GM13977 (cell line): ENCODE data around the gene ESPN.

Experiments used
- DNase-seq: peaks from one replicate; pipeline ENCODE4 v3.0.0; 2012; ENCODE audit warnings: low spot score
- in situ Hi-C: fragments of 300-500 bp; cut with MboI; formaldehyde crosslinking; loops from one replicate; pipeline ENCODE4 v1.12.0; 2022; ENCODE audit warnings: low sequenced_read_pairs, low pct_unique_long_range_greater_than_20kb, mixed read lengths, inconsistent platforms; ENCODE audit not compliant: unreplicated experiment
- TF ChIP-seq, protein P1 (sequence below): IDR thresholded peaks from 2 replicates; pipeline ENCODE4 v1.5.1; 2012; ENCODE audit warnings: mild to moderate bottlenecking, control low read depth; ENCODE audit not compliant: insufficient read depth; ENCODE audit errors: extremely low read depth, missing control alignments

ESPN gene

DNA sequence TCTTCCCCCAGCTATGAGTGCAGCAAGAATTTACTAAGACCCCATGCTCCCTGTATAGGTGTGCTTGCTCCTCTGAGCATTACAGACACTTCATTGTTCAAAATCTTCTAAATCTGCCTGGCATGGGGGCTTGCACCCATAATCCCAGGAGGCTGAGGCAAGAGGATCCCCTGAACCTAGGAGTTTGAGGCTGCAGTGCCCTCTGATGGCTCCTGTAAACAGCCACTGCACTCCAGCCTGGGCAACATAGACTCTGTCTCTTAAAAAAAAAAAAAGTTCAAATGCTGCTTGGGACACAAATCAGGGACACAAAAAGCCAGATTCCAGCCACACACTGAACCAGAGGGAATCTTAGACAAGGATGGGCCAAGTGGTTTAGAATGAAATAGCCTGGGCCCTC is 27.6 kb upstream of the ESPN start:
- no peak for DNase-seq
- in situ Hi-C loops = no loop called here

DNA sequence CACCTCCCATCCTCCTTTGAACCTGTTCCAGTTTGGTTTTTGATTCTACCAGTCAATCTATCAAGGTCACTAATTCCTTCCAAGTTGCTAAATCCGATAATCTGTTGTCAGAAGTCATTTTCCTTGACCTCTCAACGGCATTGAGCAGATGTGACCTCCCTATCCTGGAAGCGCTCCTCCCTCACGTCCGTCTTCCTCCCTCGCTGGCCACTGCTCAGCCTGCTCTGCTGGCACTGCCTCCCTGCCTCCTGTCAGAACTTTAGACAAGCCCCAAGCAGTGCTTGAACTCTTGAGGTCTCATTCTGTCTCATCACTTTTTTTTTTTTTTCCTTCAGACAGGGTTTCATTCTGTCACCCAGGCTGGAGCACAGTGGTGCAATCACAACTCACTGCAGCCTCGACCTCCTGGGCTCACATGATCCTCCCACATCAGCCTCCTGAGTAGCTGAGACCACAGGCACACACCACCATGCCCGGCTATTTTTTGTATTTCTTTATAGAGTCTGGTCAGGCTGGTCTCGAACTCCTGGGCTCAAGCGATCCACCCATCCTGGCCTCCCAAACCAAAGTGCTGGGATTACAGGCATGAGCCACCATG is 26.6 kb upstream of the ESPN start:
- no peak for DNase-seq
- in situ Hi-C loops = no loop called here
- TF ChIP-seq, protein P1, sequence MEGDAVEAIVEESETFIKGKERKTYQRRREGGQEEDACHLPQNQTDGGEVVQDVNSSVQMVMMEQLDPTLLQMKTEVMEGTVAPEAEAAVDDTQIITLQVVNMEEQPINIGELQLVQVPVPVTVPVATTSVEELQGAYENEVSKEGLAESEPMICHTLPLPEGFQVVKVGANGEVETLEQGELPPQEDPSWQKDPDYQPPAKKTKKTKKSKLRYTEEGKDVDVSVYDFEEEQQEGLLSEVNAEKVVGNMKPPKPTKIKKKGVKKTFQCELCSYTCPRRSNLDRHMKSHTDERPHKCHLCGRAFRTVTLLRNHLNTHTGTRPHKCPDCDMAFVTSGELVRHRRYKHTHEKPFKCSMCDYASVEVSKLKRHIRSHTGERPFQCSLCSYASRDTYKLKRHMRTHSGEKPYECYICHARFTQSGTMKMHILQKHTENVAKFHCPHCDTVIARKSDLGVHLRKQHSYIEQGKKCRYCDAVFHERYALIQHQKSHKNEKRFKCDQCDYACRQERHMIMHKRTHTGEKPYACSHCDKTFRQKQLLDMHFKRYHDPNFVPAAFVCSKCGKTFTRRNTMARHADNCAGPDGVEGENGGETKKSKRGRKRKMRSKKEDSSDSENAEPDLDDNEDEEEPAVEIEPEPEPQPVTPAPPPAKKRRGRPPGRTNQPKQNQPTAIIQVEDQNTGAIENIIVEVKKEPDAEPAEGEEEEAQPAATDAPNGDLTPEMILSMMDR = no peak

More for the DNA sequence above, 27.6 kb upstream of the ESPN start:
- TF ChIP-seq, protein P1 = peak; percentile 23

DNA sequence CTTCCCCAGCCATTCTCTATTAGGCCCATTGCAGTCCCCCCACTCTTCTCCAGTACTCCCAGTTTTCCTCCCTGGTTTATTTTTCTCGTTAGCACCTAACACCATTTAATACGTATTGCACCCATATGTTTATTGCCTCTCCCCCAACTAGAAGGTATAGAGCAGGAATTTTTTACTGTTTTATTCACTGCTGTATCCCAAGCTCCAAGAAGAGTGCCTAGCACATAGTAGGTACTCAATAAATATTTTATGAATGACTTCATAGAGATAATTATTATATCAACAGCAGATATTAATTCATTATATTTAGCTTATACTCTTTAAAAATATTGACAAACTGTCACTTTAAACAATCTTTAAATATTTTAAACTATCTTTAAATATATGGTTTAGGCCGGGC is 25.3 kb upstream of the ESPN start:
- no peak for DNase-seq
- TF ChIP-seq, protein P1 = no peak
- in situ Hi-C loops = no loop called here

- TF ChIP-seq, protein P1 = no peak
- no peak for DNase-seq
- in situ Hi-C loops = loop anchor here (10.0 kb wide), 1 partner anchor 157 kb away; the partner anchor contains the start of gene HES3
Measured at GRCh38 chr1:6401673-6402072, 22.9 kb upstream of the ESPN start.

- in situ Hi-C loops = loop anchor here (10.0 kb wide), 1 partner anchor 163 kb away; the partner anchor contains the start of gene HES3
- TF ChIP-seq, protein P1 = no peak
- no peak for DNase-seq
Measured at GRCh38 chr1:6408023-6408422, 16.6 kb upstream of the ESPN start.

DNA sequence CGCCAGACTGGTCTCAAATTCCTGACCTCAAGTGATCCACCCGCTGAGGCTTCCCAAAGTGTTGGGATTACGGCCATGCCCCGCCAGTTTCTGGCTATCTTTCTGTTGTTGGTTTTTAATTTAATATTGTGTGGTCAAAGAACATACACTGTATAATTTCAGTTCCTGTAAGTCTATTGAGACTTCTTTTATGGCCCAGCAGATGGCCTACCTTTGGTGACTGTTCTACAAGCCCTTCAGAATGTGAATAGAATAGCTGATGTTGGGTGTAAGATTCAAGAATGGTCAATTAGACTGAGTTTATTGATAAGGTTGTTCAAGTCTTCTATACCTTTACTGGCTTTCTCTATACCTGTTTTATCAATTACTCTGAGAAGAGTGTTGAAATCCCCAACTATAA is 15.5 kb upstream of the ESPN start:
- DNase-seq = no peak
- TF ChIP-seq, protein P1 = peak; percentile 16
- in situ Hi-C loops = loop anchor here (10.0 kb wide), 1 partner anchor 164 kb away; the partner anchor contains the start of gene HES3
